Endometrium (tissue), 2 donors: ENCODE data around the gene RFTN2.
"Not testable (repeated sequence)": the region's sequence is repeated elsewhere in the genome, so short reads cannot be mapped to it uniquely, and the experiment has no call there.

Source experiments
- FAIRE-seq: peaks from 2 replicates; lab custom pipeline; 2012; peaks lifted over from hg19 to GRCh38; lab: Jason Lieb, UNC
- donor health status: control.
- donor health status: control.

RFTN2 gene

GRCh38 chr2:197675246-197675645 lies at the start of gene RFTN2:
TSS of gene RFTN2 (minus strand) at chr2:197675587. CDS start at chr2:197675458, 129 bp downstream.
- no peak for FAIRE-seq

GRCh38 chr2:197717863-197718262 lies 42.5 kb upstream of the RFTN2 start:
- peak; percentile 45 for FAIRE-seq

- no peak for FAIRE-seq
Measured at GRCh38 chr2:197713271-197713670, 37.9 kb upstream of the RFTN2 start.

- FAIRE-seq, result no peak
Measured at GRCh38 chr2:197711578-197711977, 36.2 kb upstream of the RFTN2 start.

- FAIRE-seq, result no peak
Measured at GRCh38 chr2:197710424-197711042, 35.1 kb upstream of the RFTN2 start.

- not testable (repeated sequence) for FAIRE-seq
Measured at GRCh38 chr2:197709140-197709539, 33.8 kb upstream of the RFTN2 start.

GRCh38 chr2:197708331-197708730 lies 32.9 kb upstream of the RFTN2 start:
- FAIRE-seq, result no peak

GRCh38 chr2:197707316-197708213 lies 32.2 kb upstream of the RFTN2 start:
- peak; percentile 21 for FAIRE-seq

- FAIRE-seq, result no peak
Measured at GRCh38 chr2:197706839-197707207, 31.4 kb upstream of the RFTN2 start.

GRCh38 chr2:197705912-197706838 lies 30.8 kb upstream of the RFTN2 start:
- no peak for FAIRE-seq

- FAIRE-seq, result no peak
Measured at GRCh38 chr2:197705121-197705911, 29.9 kb upstream of the RFTN2 start, which contains the start of gene MARS2. TSS of gene MARS2 (plus strand) at chr2:197705369. CDS start at chr2:197705406, 37 bp downstream.

GRCh38 chr2:197704434-197705120 lies 29.2 kb upstream of the RFTN2 start:
- no peak for FAIRE-seq

- FAIRE-seq, result no peak
Measured at GRCh38 chr2:197700960-197701359, 25.6 kb upstream of the RFTN2 start.

- peak; percentile 37 for FAIRE-seq
Measured at GRCh38 chr2:197699724-197700123, 24.3 kb upstream of the RFTN2 start.

- not testable (repeated sequence) for FAIRE-seq
Measured at GRCh38 chr2:197696571-197696970, 21.2 kb upstream of the RFTN2 start.

- FAIRE-seq, result not testable (repeated sequence)
Measured at GRCh38 chr2:197695971-197696370, 20.6 kb upstream of the RFTN2 start.

GRCh38 chr2:197695206-197695605 lies 19.8 kb upstream of the RFTN2 start:
- FAIRE-seq, result not testable (repeated sequence)

- no peak for FAIRE-seq
Measured at GRCh38 chr2:197677483-197677882, 2.1 kb upstream of the RFTN2 start.

- no peak for FAIRE-seq
Measured at GRCh38 chr2:197677056-197677455, 1.7 kb upstream of the RFTN2 start.

- no peak for FAIRE-seq
Measured at GRCh38 chr2:197675711-197676188, 363 bp upstream of the RFTN2 start.

GRCh38 chr2:197674591-197674990 lies 796 bp downstream of the RFTN2 start:
- FAIRE-seq, result no peak
